Right kidney (tissue), 1 donor: Measurements from ENCODE around the gene DERL3.

Source experiments
- DNase-seq: peaks from one replicate; pipeline ENCODE4 v3.0.0-alpha.2; 2016

The DERL3 gene

GRCh38 chr22:23832226-23833016 is 6.4 kb downstream of the DERL3 start:
- DNase-seq, result no peak

- DNase-seq, result no peak
Measured at GRCh38 chr22:23831781-23832180, 7.0 kb downstream of the DERL3 start.

GRCh38 chr22:23831261-23831660 is 7.5 kb downstream of the DERL3 start:
- DNase-seq, result no peak

GRCh38 chr22:23829845-23830372 is 8.9 kb downstream of the DERL3 start:
- DNase-seq, result no peak

- no peak for DNase-seq
Measured at GRCh38 chr22:23828800-23829680, 9.8 kb downstream of the DERL3 start.

GRCh38 chr22:23827351-23827995 is 11.3 kb downstream of the DERL3 start:
- no peak for DNase-seq

- no peak for DNase-seq
Measured at GRCh38 chr22:23826510-23827350, 12.1 kb downstream of the DERL3 start.

- DNase-seq, result no peak
Measured at GRCh38 chr22:23825246-23825905, 13.4 kb downstream of the DERL3 start.

GRCh38 chr22:23824476-23825245 is 14.1 kb downstream of the DERL3 start:
- no peak for DNase-seq

- no peak for DNase-seq
Measured at GRCh38 chr22:23823331-23823791, 15.4 kb downstream of the DERL3 start.

GRCh38 chr22:23822101-23822671 is 16.6 kb downstream of the DERL3 start:
- no peak for DNase-seq

GRCh38 chr22:23820748-23821211 is 18.0 kb downstream of the DERL3 start:
- DNase-seq, result no peak

GRCh38 chr22:23818541-23818940 is 20.3 kb downstream of the DERL3 start:
- no peak for DNase-seq

- no peak for DNase-seq
Measured at GRCh38 chr22:23817146-23817545, 21.7 kb downstream of the DERL3 start.

GRCh38 chr22:23816156-23816976 is 22.4 kb downstream of the DERL3 start:
- DNase-seq, result no peak

- no peak for DNase-seq
Measured at GRCh38 chr22:23815541-23816155, 23.2 kb downstream of the DERL3 start.

- no peak for DNase-seq
Measured at GRCh38 chr22:23812378-23812777, 26.4 kb downstream of the DERL3 start.

GRCh38 chr22:23806837-23807236 is 32.0 kb downstream of the DERL3 start:
- no peak for DNase-seq
